SH-SY5Y (cell line): ENCODE measurements around the gene SHANK2.

Experiments used
- GATA2 ChIP-seq: IDR thresholded peaks from 2 replicates; pipeline ENCODE4 v1.6.1; 2011; ENCODE audit warnings: mild to moderate bottlenecking, low read depth, low read length
- GATA3 ChIP-seq: IDR thresholded peaks from 2 replicates; pipeline ENCODE4 v1.6.1; 2011; ENCODE audit warnings: low read depth, mild to moderate bottlenecking, low read length, moderate library complexity

DNA sequence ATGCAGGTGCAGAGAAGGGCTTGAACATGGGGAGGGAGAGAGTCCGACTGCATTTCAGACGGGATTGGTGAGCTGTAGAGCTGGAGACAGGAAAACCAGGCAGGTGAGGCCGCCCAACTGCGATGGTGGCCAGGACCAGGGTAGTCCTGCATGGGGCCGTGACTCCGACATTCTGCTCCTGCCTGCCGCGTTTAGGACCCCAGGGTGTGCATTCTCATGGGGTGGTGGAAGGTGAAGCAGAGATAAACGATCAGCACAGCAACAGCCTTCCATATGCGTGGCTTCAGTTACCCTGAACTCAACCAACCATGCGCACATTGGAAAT lies 29.3 kb downstream of the SHANK2 start:
- no peak for TF ChIP-seq GATA2
- TF ChIP-seq GATA3, result no peak
